K562 (cell line): ENCODE data around the gene DPP8. TPM values are rescaled to one million over a fixed set of nuclear protein-coding genes. Genes with fewer than 3 reads are reported as not detected.

Source experiments
- ATF2 ChIP-seq: sonication (generic); formaldehyde crosslinking; IDR thresholded peaks from 2 replicates; pipeline ENCODE4 v1.8.1; 2022; ENCODE audit warnings: missing genetic modification reagents
- BRCA1 ChIP-seq, 2 experiments: fragments of 450-650 bp in 1 of 2; sonication (generic) in 1 of 2; formaldehyde crosslinking in 1 of 2; IDR thresholded peaks; 2 replicates each; pipeline versions ENCODE4 v1.5.0 to v1.6.1; 2017 to 2020; ENCODE audit warnings: mild to moderate bottlenecking in 1 of 2, missing genetic modification reagents in 1 of 2
- CAMTA2 ChIP-seq: fragments of 250-450 bp; sonication (Bioruptor Pico); conservative IDR thresholded peaks from 2 replicates; pipeline ENCODE4 v1.5.1; 2022
- HEY1 ChIP-seq: fragments of 250-450 bp; sonication (Bioruptor Pico); IDR thresholded peaks from 2 replicates; pipeline ENCODE4 v1.5.0; 2020; ENCODE audit warnings: mild to moderate bottlenecking, moderate library complexity, borderline replicate concordance
- HNRNPLL ChIP-seq: fragments of 200-400 bp; formaldehyde crosslinking; IDR thresholded peaks from 2 replicates; pipeline ENCODE4 v1.6.1; 2017; ENCODE audit warnings: low read length, low read depth, mild to moderate bottlenecking; ENCODE audit not compliant: poor library complexity, severe bottlenecking
- NR2F6 ChIP-seq: fragments of 450-650 bp; formaldehyde crosslinking; IDR thresholded peaks from 2 replicates; pipeline ENCODE4 v1.4.0; 2020; ENCODE audit warnings: mild to moderate bottlenecking
- POLR2H ChIP-seq: IDR thresholded peaks from 2 replicates; pipeline ENCODE4 v1.6.1; 2016; ENCODE audit warnings: missing genetic modification characterization, low read depth, mild to moderate bottlenecking, control low read depth, missing compliant biosample characterization, moderate library complexity
- RERE ChIP-seq: sonication (generic); formaldehyde crosslinking; IDR thresholded peaks from 2 replicates; pipeline ENCODE4 v1.8.0; 2023; ENCODE audit warnings: missing genetic modification reagents, mild to moderate bottlenecking, borderline replicate concordance
- SIRT6 ChIP-seq: IDR thresholded peaks from one replicate; pipeline ENCODE4 v1.6.1; 2012; ENCODE audit warnings: low read depth, mild to moderate bottlenecking, control low read depth, inconsistent platforms, low read length, moderate library complexity
- SMARCB1 ChIP-seq: IDR thresholded peaks from 2 replicates; pipeline ENCODE4 v1.6.1; 2011; ENCODE audit warnings: improper control_type of control experiment, low read depth; ENCODE audit not compliant: insufficient read length
- SRF ChIP-seq, 2 experiments: fragments of 250-450, 450-650 bp in 1 of 2; sonication (Bioruptor Pico) in 1 of 2; sonication (generic) in 1 of 2; formaldehyde crosslinking; IDR thresholded peaks; 2 replicates each; pipeline versions ENCODE4 v1.5.0 to v1.5.1; 2020 to 2022; ENCODE audit warnings: mild to moderate bottlenecking in 1 of 2, missing genetic modification reagents in 1 of 2
- TBP ChIP-seq: optimal IDR thresholded peaks from 2 replicates; pipeline ENCODE3; 2011; ENCODE audit warnings: low read depth, low read length, improper control_type of control experiment
- TRIM28 ChIP-seq: fragments of 450-650 bp; IDR thresholded peaks from 2 replicates; pipeline ENCODE4 v1.6.1; 2017
- ZNF764 ChIP-seq: fragments of 250-450 bp; sonication (Bioruptor Pico); IDR thresholded peaks from 2 replicates; pipeline ENCODE4 v1.4.0; 2020; ENCODE audit warnings: low read depth, mild to moderate bottlenecking, moderate library complexity
- polyA plus RNA-seq, 8 experiments: library from polyadenylated mRNA; depleted of rRNA in 4 of 8; stranded (reverse) in 5 of 8; unstranded in 3 of 8; fragments of >200 nt; fragmentation: Nextera tagmentation in 2 of 8; fragmentation: Illumina TruSeq in 1 of 8; extraction: Ambion mirVana in 2 of 8; extraction: Trizol in 1 of 8; gene quantifications; 2 replicates each; pipeline versions ENCODE4 v1.2.1 to v1.2.3, GENCODE V29; 2011 to 2014; ENCODE audit warnings: inconsistent platforms in 1 of 8, missing spikeins in 1 of 8
- total RNA-seq, 7 experiments: library from RNA; depleted of rRNA in 6 of 7; stranded (reverse); fragments of >200 nt in 6 of 7; fragmentation: Illumina TruSeq in 2 of 7; extraction: Trizol in 2 of 7; gene quantifications; 2 replicates each; pipeline versions ENCODE4 v1.2.1 to v1.2.3, GENCODE V29; 2011 to 2021; ENCODE audit warnings: low replicate concordance in 1 of 7

Gene DPP8
- total and polyA plus RNA-seq, 9 of the 15 experiments (the other 6 are each of a cell fraction or from before 2014, with no cell fraction given), result 5.5 to 36.7 (median 20.7) TPM

- TF ChIP-seq SRF (CRISPR knock-in tag; IDR thresholded peaks at IDR 0.05) (peak in 1 of 2 experiments; percentile 65; a peak in 2 of 4 replicates), NR2F6 (no peak), TRIM28 (0 out of 2 replicates have a peak, but pooled peaks have one; percentile 47), ATF2 (no peak), HNRNPLL (peak; percentile 77), SMARCB1 (no peak), HEY1 (no peak), TBP (peak; percentile 86), CAMTA2 (CRISPR knock-in tag) (no peak), ZNF764 (CRISPR knock-in tag) (no peak), POLR2H (tag) (peak; percentile 84), SIRT6 (no peak), BRCA1 (IDR thresholded peaks at IDR 0.05) (no peak), BRCA1 (CRISPR knock-in tag; IDR thresholded peaks at IDR 0.05) (no peak), RERE (CRISPR knock-in tag) (no peak)
Measured at GRCh38 chr15:65516997-65517865, at the start of gene DPP8 (continued).
